HepG2 (cell line): Measurements from ENCODE around the gene HES7. TPM values are rescaled to one million over a fixed set of nuclear protein-coding genes. Genes with fewer than 3 reads are reported as not detected.
A peak's percentile ranks its signal among the peaks of the same experiment; 100 is the strongest.

ENCODE experiments used
- BORCS8-MEF2B ChIP-seq: sonication (generic); formaldehyde crosslinking; IDR thresholded peaks from 2 replicates; pipeline ENCODE4 v1.8.0; 2022; ENCODE audit warnings: mild to moderate bottlenecking, missing genetic modification reagents
- ETV6 ChIP-seq: sonication (generic); formaldehyde crosslinking; conservative IDR thresholded peaks from 2 replicates; pipeline ENCODE4 v1.4.0; 2020; ENCODE audit warnings: missing genetic modification reagents
- FOXM1 ChIP-seq: sonication (generic); formaldehyde crosslinking; IDR thresholded peaks from 2 replicates; pipeline ENCODE4 v1.5.0; 2020; ENCODE audit warnings: missing genetic modification reagents
- GATAD1 ChIP-seq: IDR thresholded peaks from 2 replicates; pipeline ENCODE4 v1.6.1; 2016; ENCODE audit warnings: missing genetic modification reagents, missing compliant biosample characterization
- HCFC1 ChIP-seq: fragments of 150-350 bp; IDR thresholded peaks from 2 replicates; pipeline ENCODE4 v1.6.1; 2014; ENCODE audit warnings: low read depth, low read length
- MAFG ChIP-seq: sonication (generic); formaldehyde crosslinking; IDR thresholded peaks from 2 replicates; pipeline ENCODE4 v1.5.1; 2020; ENCODE audit warnings: mild to moderate bottlenecking, missing genetic modification reagents
- MTA1 ChIP-seq: sonication (generic); formaldehyde crosslinking; IDR thresholded peaks from 2 replicates; pipeline ENCODE4 v1.4.0; 2020; ENCODE audit warnings: missing genetic modification reagents, mild to moderate bottlenecking, borderline replicate concordance
- NCOA1 ChIP-seq: sonication (generic); formaldehyde crosslinking; IDR thresholded peaks from 2 replicates; pipeline ENCODE4 v1.9.0; 2021; ENCODE audit warnings: missing genetic modification reagents
- PHF8 ChIP-seq: sonication (generic); formaldehyde crosslinking; IDR thresholded peaks from 2 replicates; pipeline ENCODE4 v1.5.0; 2020; ENCODE audit warnings: missing genetic modification reagents
- PRMT3 ChIP-seq: sonication (generic); formaldehyde crosslinking; IDR thresholded peaks from 2 replicates; pipeline ENCODE4 v1.8.1; 2022; ENCODE audit warnings: low read depth, mild to moderate bottlenecking, moderate library complexity, missing genetic modification reagents, borderline replicate concordance
- SP1 ChIP-seq, 2 experiments: fragments of 450-650 bp in 1 of 2; sonication (generic) in 1 of 2; formaldehyde crosslinking in 1 of 2; IDR thresholded peaks; 2 replicates each; pipeline versions ENCODE4 v1.4.0 to v1.6.1; 2016 to 2020; ENCODE audit warnings: missing genetic modification reagents in 1 of 2
- TAF1 ChIP-seq: sonication (generic); formaldehyde crosslinking; IDR thresholded peaks from 2 replicates; pipeline ENCODE4 v1.4.0; 2020; ENCODE audit warnings: missing genetic modification reagents
- TARDBP ChIP-seq: sonication (generic); formaldehyde crosslinking; IDR thresholded peaks from 2 replicates; pipeline ENCODE4 v1.8.0; 2022; ENCODE audit warnings: mild to moderate bottlenecking, missing genetic modification reagents
- TRIM24 ChIP-seq: sonication (generic); formaldehyde crosslinking; IDR thresholded peaks from 2 replicates; pipeline ENCODE4 v1.8.0; 2022; ENCODE audit warnings: mild to moderate bottlenecking, missing genetic modification reagents
- WIZ ChIP-seq: sonication (generic); formaldehyde crosslinking; IDR thresholded peaks from 2 replicates; pipeline ENCODE4 v1.5.1; 2020; ENCODE audit warnings: mild to moderate bottlenecking, missing genetic modification reagents
- ZBTB3 ChIP-seq: sonication (generic); formaldehyde crosslinking; IDR thresholded peaks from 2 replicates; pipeline ENCODE4 v1.4.0; 2020; ENCODE audit warnings: low read depth, mild to moderate bottlenecking, moderate library complexity, missing genetic modification reagents, borderline replicate concordance
- ZIK1 ChIP-seq: sonication (generic); formaldehyde crosslinking; IDR thresholded peaks from 2 replicates; pipeline ENCODE4 v1.5.0; 2020; ENCODE audit warnings: mild to moderate bottlenecking, low read depth, missing genetic modification reagents, borderline replicate concordance
- ZNF224 ChIP-seq: sonication (generic); formaldehyde crosslinking; IDR thresholded peaks from 2 replicates; pipeline ENCODE4 v1.5.0; 2020; ENCODE audit warnings: mild to moderate bottlenecking, missing genetic modification reagents
- ZNF446 ChIP-seq: sonication (generic); formaldehyde crosslinking; IDR thresholded peaks from 2 replicates; pipeline ENCODE4 v1.5.0; 2020; ENCODE audit warnings: mild to moderate bottlenecking, missing genetic modification reagents
- ZNF513 ChIP-seq: sonication (generic); formaldehyde crosslinking; conservative IDR thresholded peaks from 2 replicates; pipeline ENCODE4 v1.5.0; 2020; ENCODE audit warnings: missing genetic modification reagents
- ZNF644 ChIP-seq: IDR thresholded peaks from 2 replicates; pipeline ENCODE4 v1.6.1; 2016; ENCODE audit warnings: low read depth
- ZNF772 ChIP-seq: sonication (generic); formaldehyde crosslinking; IDR thresholded peaks from 2 replicates; pipeline ENCODE4 v1.5.0; 2020; ENCODE audit warnings: mild to moderate bottlenecking, missing genetic modification reagents
- polyA plus RNA-seq, 8 experiments: library from polyadenylated mRNA; depleted of rRNA in 3 of 8; stranded (reverse) in 7 of 8; unstranded in 1 of 8; fragments of >200 nt; fragmentation: Illumina TruSeq in 4 of 8; extraction: Trizol in 4 of 8; gene quantifications; 2 replicates each; pipeline versions ENCODE4 v1.2.1 to v1.2.3, GENCODE V29; 2011 to 2016; ENCODE audit warnings: low read depth in 4 of 8, missing spikeins in 1 of 8, mixed read lengths in 1 of 8; ENCODE audit not compliant: insufficient read depth in 1 of 8
- total RNA-seq, 5 experiments: library from RNA; depleted of rRNA; stranded (reverse); fragments of >200 nt; fragmentation: Illumina TruSeq; extraction: Trizol; gene quantifications; 2 replicates each; pipeline ENCODE4 v1.2.3, GENCODE V29; 2016; ENCODE audit warnings: low read depth in 1 of 5
- TF ChIP-seq, protein P1 (sequence below): IDR thresholded peaks from 2 replicates; pipeline ENCODE4 v1.6.1; 2016; ENCODE audit warnings: low read depth, control low read depth
- TF ChIP-seq, protein P2 (sequence below): sonication (generic); formaldehyde crosslinking; IDR thresholded peaks from 2 replicates; pipeline ENCODE4 v1.8.1; 2022; ENCODE audit warnings: mild to moderate bottlenecking, missing genetic modification reagents
- TF ChIP-seq, protein P3 (sequence below): sonication (generic); formaldehyde crosslinking; IDR thresholded peaks from 2 replicates; pipeline ENCODE4 v1.5.1; 2020; ENCODE audit warnings: mild to moderate bottlenecking, missing genetic modification reagents, borderline replicate concordance
- TF ChIP-seq, protein P4 (sequence below): IDR thresholded peaks from 2 replicates; pipeline ENCODE4 v1.6.1; 2016; ENCODE audit warnings: missing genetic modification reagents, missing compliant biosample characterization

The HES7 gene
- total and polyA plus RNA-seq, 2 of the 13 experiments (the other 11 are each of a cell fraction or from before 2014, with no cell fraction given), result not detected

DNA sequence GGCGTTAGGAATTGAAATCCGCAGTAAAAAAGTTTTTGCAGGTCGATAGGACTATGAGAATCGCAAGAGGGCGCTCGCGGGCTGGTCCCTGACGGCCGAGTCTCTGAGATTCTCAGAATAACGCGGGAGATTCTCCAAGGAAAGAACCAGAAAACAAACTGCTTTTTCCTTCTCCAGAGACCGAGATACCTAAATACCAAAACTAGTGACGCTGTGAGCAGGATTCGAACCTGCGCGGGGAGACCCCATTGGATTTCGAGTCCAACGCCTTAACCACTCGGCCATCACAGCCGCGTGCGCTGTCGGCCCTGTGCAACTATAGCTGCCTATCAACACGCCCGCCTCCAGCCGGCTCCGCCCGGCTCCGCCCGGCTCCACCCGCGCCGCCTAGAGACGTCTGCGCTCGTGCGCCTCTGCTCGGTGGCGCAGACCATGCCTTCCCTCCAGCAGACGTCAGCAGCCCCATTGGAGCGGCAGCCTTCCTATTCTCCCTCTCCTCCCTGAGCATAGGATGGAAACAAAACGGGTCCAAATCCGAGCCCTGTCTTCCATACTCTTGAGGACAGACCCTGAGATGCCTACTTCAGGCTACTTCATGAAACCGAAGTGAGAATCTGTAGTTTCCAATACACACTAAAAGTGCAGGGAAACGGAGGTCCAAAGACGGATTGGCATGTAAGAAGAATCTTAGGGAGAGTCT is 14.9 kb upstream of the HES7 start (continued):
- TF ChIP-seq PRMT3 (0 out of 2 replicates have a peak, but pooled peaks have one; percentile 74), ZNF513 (CRISPR knock-in tag) (0 out of 2 replicates have a peak, but pooled peaks have one; percentile 84), ZIK1 (CRISPR knock-in tag) (no peak), ZNF772 (no peak), BORCS8-MEF2B (CRISPR knock-in tag) (0 out of 2 replicates have a peak, but pooled peaks have one; percentile 39), TARDBP (peak; percentile 79), GATAD1 (CRISPR knock-in tag) (peak; percentile 41; the same call in 1 of the 2 replicates), WIZ (CRISPR knock-in tag) (no peak), NCOA1 (CRISPR knock-in tag) (no peak), ZNF644 (CRISPR knock-in tag) (0 out of 2 replicates have a peak, but pooled peaks have one; percentile 13), TRIM24 (CRISPR knock-in tag) (no peak), FOXM1 (no peak), ZNF224 (CRISPR knock-in tag) (peak; percentile 97), ZBTB3 (CRISPR knock-in tag) (no peak), HCFC1 (no peak), MTA1 (no peak), TAF1 (CRISPR knock-in tag) (no peak; the same call in 1 of the 2 replicates), ETV6 (no peak), MAFG (CRISPR knock-in tag) (no peak), SP1 (IDR thresholded peaks at IDR 0.05) (no peak), SP1 (CRISPR knock-in tag; IDR thresholded peaks at IDR 0.05) (peak; percentile 72), ZNF446 (CRISPR knock-in tag) (no peak), PHF8 (CRISPR knock-in tag) (no peak)
- TF ChIP-seq, protein P1, sequence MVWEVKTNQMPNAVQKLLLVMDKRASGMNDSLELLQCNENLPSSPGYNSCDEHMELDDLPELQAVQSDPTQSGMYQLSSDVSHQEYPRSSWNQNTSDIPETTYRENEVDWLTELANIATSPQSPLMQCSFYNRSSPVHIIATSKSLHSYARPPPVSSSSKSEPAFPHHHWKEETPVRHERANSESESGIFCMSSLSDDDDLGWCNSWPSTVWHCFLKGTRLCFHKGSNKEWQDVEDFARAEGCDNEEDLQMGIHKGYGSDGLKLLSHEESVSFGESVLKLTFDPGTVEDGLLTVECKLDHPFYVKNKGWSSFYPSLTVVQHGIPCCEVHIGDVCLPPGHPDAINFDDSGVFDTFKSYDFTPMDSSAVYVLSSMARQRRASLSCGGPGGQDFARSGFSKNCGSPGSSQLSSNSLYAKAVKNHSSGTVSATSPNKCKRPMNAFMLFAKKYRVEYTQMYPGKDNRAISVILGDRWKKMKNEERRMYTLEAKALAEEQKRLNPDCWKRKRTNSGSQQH (CRISPR knock-in tag), result no peak
- TF ChIP-seq, protein P2, sequence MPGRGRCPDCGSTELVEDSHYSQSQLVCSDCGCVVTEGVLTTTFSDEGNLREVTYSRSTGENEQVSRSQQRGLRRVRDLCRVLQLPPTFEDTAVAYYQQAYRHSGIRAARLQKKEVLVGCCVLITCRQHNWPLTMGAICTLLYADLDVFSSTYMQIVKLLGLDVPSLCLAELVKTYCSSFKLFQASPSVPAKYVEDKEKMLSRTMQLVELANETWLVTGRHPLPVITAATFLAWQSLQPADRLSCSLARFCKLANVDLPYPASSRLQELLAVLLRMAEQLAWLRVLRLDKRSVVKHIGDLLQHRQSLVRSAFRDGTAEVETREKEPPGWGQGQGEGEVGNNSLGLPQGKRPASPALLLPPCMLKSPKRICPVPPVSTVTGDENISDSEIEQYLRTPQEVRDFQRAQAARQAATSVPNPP, result peak; percentile 30; the same call in 1 of the 2 replicates
- TF ChIP-seq, protein P3, sequence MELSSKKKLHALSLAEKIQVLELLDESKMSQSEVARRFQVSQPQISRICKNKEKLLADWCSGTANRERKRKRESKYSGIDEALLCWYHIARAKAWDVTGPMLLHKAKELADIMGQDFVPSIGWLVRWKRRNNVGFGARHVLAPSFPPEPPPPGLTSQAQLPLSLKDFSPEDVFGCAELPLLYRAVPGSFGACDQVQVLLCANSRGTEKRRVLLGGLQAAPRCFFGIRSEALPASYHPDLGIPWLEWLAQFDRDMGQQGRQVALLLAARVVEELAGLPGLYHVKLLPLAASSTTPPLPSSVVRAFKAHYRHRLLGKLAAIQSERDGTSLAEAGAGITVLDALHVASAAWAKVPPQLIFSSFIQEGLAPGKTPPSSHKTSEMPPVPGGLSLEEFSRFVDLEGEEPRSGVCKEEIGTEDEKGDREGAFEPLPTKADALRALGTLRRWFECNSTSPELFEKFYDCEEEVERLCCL, result peak; percentile 74; the same call in 1 of the 2 replicates
- TF ChIP-seq, protein P4, sequence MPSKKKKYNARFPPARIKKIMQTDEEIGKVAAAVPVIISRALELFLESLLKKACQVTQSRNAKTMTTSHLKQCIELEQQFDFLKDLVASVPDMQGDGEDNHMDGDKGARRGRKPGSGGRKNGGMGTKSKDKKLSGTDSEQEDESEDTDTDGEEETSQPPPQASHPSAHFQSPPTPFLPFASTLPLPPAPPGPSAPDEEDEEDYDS (CRISPR knock-in tag), result no peak
